ENCODE data around the gene CNTLN.
"Not testable (repeated sequence)": the region's sequence is repeated elsewhere in the genome, so short reads cannot be mapped to it uniquely, and the experiment has no call there.

The CNTLN gene

DNA sequence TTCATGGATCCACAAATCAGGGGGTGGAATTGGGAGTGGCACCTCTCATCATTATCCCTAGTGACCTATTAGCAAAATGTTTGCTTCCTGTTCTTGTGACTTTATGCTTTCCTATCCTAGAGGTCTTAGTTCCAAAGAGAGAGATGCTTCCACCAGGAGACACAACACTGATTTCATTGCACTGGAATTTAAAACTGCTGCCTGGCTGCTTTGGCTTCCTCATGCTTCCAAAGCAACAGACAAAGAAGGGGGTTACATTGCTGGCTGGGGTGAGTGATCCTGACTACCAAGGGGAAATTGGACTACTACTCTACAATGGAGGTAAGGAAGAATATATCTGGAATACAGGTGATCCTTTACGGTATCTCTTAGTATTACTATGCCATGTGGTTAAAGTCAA is 374.9 kb downstream of the CNTLN start:
- DNase-seq (ENCODE audit: low spot score): no peak

DNA sequence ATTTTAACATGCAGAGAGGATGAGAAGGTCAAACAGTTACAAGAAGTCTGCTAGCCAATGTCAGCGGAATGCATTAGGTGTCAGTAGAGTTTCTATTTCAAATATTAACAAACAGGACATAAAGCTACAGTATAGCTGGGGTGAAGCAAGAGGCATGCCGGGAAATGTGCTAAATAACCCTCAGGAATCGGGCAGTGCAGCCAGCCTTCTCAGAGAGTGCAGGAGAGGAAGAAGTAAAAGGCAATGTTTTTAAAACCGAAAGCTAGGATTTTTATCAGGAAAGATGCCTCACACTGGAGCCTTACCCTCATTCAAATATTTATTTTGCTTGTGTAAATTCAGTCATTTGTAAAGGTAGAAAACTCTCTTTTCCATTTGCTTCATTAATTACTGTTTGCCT is 384.9 kb downstream of the CNTLN start:
- no peak for DNase-seq (ENCODE audit: low spot score)

DNA sequence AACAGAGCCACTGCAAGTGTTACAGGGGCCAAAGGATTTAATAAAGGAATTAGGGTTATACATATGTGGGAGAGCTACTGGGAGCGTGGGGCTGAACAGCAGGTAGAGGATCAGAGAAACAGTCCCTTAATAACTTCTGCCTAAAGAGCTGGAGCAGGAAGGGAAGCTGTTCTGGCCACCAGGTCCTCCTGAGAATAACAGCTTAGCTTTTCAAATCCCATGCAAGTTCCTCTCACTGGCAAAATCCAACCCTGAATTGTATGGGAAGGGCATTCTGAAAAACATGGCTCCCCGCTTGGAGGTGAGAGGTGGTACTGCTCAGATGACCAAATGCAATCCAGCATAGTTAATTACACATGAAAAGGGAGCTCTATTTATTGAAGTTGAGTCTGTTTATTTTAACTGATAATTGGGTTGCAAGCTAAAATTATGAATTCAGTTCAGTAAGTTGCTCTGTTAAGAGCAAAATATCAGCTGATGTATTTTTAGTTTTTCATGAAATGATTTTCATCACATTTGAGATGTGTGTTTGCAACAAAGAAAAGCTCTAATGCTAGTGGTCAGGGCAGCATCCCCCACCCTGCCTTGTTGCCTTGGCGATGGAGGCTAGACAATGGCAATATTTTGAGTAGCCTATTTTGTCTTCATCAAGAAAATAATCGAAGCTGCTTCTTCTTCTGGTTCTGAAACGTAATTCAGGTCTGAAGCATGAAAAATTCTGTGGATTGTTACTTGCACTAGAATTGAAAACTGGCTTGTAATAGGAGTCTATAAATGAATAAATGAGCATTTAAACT is 385.6 kb downstream of the CNTLN start:
- DNase-seq (ENCODE audit: low spot score): no peak

DNA sequence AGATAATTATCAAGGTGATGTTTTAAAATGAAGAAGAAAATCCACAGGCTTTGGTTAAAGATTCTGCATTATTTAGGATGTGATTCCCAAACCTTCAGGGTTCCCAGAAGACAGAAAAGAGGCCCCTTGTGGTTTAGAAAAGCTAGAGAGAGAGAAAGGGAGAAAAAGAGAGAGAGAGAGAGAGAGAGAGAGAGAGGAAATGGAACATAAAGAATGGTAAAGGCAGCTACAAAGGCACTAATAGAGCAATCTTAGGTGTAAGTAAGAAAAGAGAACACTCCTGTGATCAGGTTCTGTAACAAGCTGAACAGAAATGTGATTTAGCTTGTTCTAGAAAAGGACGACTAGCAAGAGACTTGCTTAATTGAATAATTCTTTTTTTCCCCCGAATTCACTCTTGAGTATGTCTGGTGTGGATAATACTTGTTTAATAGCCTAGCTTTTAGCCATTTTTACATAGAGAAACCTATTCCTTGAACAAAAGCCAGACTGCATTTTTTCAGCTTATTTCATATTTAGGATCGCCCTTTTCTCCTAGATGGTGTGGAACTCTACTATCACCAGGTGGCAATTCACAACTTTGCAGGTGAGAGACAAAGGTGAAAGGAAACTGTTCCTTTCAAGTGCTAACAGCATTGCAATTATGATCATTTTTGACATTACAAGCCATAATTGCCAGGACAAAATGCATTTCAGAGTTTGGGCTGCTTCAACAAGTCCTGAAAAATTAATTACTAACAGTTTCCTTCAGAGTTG is 386.4 kb downstream of the CNTLN start:
- no peak for DNase-seq (ENCODE audit: low spot score)

DNA sequence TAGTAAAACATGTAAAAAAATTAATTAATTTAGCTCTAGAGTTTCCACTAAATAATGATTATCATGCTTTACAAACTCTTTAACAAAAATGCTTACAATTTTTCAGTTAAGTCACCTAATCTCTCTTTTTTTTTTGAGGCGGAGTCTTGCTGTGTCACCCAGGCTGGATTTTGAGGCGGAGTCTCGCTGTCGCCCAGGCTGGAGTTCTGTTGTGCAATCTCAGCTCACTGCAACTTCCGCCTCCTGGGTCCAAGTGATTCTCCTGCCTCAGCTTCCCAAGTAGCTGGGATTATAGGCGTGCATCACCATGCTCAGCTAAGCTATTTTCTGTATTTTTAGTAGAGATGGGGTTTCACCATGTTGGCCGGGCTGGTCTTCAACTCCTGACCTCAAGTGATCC is 391.9 kb downstream of the CNTLN start:
- not testable (repeated sequence) for DNase-seq (ENCODE audit: low spot score)

DNA sequence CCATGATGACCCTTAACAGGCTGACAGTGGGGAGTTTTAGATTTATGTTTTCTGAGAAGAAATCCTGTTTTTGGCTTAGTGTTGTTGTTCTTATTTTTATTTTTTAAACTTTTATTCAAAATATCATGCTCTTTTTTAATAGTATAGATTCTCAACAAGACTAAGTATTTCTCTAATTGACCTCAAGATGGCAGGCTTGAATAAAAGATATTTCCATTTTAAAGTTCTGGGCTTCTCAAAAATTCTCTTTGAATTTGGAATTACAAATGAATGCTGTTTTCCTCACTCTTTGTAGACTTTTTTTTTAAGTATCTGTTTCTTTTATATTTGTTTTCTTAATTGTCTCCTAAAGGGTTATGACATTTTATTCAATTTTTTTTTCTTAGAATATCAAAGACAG is 394.0 kb downstream of the CNTLN start:
- DNase-seq (ENCODE audit: low spot score): no peak

DNA sequence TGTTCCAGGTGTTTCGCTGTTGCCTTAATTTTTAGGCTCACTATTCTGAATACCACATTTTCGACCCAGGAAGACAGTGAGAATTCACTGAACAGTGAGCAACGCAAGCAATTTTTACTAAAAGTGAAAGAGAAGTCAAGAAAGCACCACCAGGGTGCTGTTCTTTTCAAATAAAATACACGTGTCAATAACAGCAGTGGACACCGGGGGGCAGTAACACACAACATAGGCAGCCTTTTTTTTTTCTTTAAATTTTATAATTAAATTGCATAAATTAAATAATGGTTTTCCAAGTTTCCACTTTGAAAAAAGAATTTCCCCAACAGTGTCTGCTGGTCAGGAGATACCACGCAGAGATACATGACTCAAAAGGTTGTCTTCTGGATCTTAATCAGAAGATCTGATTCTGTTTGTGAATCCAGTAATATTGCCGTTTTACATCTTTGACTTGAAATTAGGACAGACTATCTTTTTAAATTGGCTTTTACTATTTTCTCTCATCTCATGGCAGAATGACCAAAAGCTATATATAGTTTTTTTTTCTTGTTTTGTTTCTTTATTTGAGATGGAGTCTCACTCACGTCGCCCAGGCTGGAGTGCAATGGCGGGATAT is 396.9 kb downstream of the CNTLN start:
- DNase-seq (ENCODE audit: low spot score): no peak

DNA sequence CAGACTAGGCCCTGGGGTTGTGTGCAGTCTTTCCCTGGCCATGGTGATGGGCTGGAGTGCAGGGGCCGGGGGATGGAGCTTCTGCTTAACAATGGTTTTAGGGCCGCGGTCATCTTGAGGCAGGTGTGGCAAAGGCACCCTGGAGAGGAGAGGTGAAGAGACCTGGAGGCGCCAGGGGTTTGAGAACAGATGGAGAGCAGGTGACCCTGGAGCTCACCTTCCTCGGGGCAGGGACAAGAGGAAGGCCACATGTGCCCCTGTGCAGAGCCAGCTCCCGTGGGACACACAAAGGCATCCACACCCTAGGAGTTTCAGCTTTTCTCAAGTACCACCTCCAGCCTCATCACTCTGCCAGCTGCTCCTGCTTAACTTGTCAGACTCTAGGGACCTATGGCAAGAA is 397.6 kb downstream of the CNTLN start:
- DNase-seq (ENCODE audit: low spot score): no peak

DNA sequence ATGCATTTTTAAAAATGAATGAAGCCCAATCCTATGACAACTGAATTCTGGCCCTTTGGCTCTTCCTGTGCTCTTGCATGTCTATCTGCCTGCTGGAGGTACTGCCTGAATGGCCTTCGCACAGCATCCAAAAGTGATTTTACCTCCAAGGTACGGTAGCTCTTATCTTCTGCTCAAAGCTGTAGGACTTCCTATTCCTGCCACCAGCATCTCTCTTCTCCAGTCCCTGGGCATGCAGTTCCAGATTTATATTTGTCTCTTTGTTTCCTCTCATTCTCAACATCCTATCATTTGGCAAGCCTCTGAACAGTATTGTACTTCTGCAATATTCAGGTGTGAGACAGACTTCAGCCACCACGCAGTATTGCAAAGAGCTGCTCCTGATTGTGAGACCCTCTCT is 400.3 kb downstream of the CNTLN start:
- DNase-seq (ENCODE audit: low spot score): no peak

DNA sequence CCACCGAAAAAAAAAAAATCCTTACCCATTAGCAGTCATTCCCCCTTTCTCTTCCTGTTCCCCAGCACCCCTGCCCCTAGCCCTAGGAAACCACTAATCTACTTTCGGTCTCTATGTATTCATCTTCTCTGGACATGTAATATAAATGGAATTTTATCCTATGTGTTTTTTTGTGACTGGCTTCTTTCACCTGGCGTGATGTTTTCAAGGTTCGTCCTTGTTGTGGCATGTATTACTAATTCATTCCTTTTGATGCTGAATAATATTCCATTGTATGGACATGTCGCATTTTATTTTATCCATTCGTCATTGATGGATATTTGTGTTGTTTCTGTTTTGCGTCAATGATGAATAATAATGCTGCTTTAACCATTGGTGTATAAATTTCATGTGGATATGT is 401.2 kb downstream of the CNTLN start:
- no peak for DNase-seq (ENCODE audit: low spot score)

DNA sequence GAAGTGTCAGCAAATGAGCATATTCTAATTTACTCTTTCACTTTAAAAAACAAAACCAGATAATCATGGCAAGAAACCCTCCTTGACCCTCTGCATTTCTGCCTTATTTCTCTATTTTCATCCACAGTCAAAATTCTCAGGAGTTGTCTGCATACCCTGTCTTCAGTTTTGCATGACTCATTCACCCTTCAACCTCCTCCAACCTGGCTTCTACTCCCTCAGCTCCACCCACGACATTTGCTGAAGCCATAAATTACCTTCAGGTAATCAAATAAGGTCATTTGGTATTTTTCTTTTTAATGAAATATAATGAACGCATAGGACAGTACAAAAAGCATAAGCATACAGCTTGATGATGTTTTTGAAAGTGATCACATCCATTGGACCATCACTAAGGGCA is 416.2 kb downstream of the CNTLN start:
- no peak for DNase-seq (ENCODE audit: low spot score)
